ENCODE data around the gene FHIP1B. TPM values are rescaled to one million over a fixed set of nuclear protein-coding genes. Genes with fewer than 3 reads are reported as not detected.

Gene FHIP1B
- total RNA-seq, 4 donors from 2014 or later, result 67.8 to 133 (median 90.9) TPM

DNA sequence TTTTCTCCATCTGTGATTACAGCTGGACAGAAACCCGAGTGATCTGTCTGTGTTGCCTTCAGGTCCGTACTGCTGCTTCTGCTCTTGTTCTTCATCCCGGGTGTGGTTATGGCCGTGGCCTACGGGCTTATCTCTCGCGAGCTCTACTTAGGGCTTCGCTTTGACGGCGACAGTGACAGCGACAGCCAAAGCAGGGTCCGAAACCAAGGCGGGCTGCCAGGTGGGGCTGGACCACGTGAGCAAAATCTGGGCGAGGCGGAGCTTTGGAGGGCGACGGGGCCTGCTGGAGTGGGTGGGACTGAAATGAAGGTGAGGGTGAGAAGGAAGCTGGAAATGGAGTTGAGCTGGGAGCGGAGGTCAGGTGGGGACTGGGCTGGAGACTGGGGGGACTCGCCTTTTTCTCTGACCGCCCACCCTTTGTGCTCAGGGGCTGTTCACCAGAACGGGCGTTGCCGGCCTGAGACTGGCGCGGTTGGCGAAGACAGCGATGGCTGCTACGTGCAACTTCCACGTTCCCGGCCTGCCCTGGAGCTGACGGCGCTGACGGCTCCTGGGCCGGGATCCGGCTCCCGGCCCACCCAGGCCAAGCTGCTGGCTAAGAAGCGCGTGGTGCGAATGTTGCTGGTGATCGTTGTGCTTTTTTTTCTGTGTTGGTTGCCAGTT is 36.3 kb upstream of the FHIP1B start:
- H3K27me3 ChIP-seq, result no peaks in the 10 kb centered on the region
- DNase-seq (ENCODE audit: low spot score in 2 of 2), result no peak
- no peak overlapping the region for H3K27ac ChIP-seq
- 87% methylated on average over 34 of the region's 41 CpGs for WGBS
- H3K36me3 ChIP-seq, result no peaks in the 10 kb centered on the region
- H3K4me3 ChIP-seq, result peak overlapping the region; percentile 11
- no peaks in the 10 kb centered on the region for H3K4me1 ChIP-seq
- TF ChIP-seq CTCF (IDR thresholded peaks at IDR 0.05) (no peak), EP300 (IDR thresholded peaks at IDR 0.05) (no peak), POLR2AphosphoS5 (IDR thresholded peaks at IDR 0.05) (no peak), POLR2A (IDR thresholded peaks at IDR 0.05) (no peak)
- no peaks in the 10 kb centered on the region for H3K9me3 ChIP-seq

DNA sequence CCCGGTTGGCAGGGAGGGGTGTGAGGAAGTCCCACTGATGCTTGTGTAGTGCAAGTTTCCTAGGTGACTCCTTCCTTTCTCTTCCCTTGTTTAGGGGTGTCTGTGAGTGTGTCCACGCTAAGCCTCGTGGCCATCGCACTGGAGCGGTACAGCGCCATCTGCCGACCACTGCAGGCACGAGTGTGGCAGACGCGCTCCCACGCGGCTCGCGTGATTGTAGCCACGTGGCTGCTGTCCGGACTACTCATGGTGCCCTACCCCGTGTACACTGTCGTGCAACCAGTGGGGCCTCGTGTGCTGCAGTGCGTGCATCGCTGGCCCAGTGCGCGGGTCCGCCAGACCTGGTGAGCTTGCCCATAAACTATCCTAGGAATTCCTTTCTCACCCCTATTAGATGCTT is 35.6 kb upstream of the FHIP1B start:
- TF ChIP-seq EP300 (IDR thresholded peaks at IDR 0.05) (no peak), CTCF (IDR thresholded peaks at IDR 0.05) (no peak), POLR2AphosphoS5 (IDR thresholded peaks at IDR 0.05) (no peak), POLR2A (IDR thresholded peaks at IDR 0.05) (no peak)
- H3K27ac ChIP-seq, result no peak overlapping the region
- no peaks in the 10 kb centered on the region for H3K4me1 ChIP-seq
- H3K4me3 ChIP-seq, result no peak overlapping the region
- no peaks in the 10 kb centered on the region for H3K27me3 ChIP-seq
- DNase-seq (ENCODE audit: low spot score in 2 of 2), result no peak
- H3K36me3 ChIP-seq, result no peaks in the 10 kb centered on the region
- H3K9me3 ChIP-seq, result no peaks in the 10 kb centered on the region
- 90% methylated on average over 24 of the region's 24 CpGs for WGBS

GRCh38 chr11:6268820-6269219 is 34.4 kb upstream of the FHIP1B start:
- whole genome bisulfite sequencing, result 94% methylated on average over 1 of the region's 1 CpG
- no peaks in the 10 kb centered on the region for H3K9me3 ChIP-seq
- H3K27ac ChIP-seq, result no peak overlapping the region
- no peaks in the 10 kb centered on the region for H3K27me3 ChIP-seq
- no peak for DNase-seq (ENCODE audit: low spot score in 2 of 2)
- H3K4me3 ChIP-seq, result no peak overlapping the region
- no peaks in the 10 kb centered on the region for H3K36me3 ChIP-seq
- no peak for TF ChIP-seq POLR2A (IDR thresholded peaks at IDR 0.05)
- TF ChIP-seq POLR2AphosphoS5 (IDR thresholded peaks at IDR 0.05), result no peak
- no peak for TF ChIP-seq CTCF (IDR thresholded peaks at IDR 0.05)
- no peak for TF ChIP-seq EP300 (IDR thresholded peaks at IDR 0.05)
- H3K4me1 ChIP-seq, result no peaks in the 10 kb centered on the region

DNA sequence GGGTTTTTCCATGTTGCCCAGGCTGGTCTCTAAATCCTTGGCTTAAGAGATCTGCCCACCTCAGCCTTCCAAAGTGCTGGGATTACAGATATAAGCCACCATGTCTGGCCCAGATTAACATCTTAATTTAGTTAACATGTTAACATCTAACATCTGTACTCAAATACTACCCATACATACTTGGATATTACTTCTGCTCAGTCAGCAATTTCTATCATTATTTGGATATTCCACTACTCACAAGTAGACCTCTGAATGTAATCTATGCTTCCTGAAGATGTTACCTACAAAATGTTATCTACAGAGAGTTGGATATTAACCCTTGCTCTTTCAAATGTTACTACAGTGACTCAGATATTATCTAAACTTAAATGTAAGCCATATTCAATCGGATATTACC is 29.2 kb upstream of the FHIP1B start:
- H3K9me3 ChIP-seq, result no peaks in the 10 kb centered on the region
- no peak overlapping the region for H3K27ac ChIP-seq

More for the DNA sequence above, 29.2 kb upstream of the FHIP1B start:
- no peak for TF ChIP-seq CTCF (IDR thresholded peaks at IDR 0.05)
- no peak for TF ChIP-seq POLR2A (IDR thresholded peaks at IDR 0.05)
- no peak for TF ChIP-seq EP300 (IDR thresholded peaks at IDR 0.05)
- no peak for TF ChIP-seq POLR2AphosphoS5 (IDR thresholded peaks at IDR 0.05)
- WGBS, result 97% methylated on average over 1 of the region's 1 CpG
- peaks cover 21% of the 10 kb centered on the region for H3K27me3 ChIP-seq
- no peaks in the 10 kb centered on the region for H3K36me3 ChIP-seq
- no peak overlapping the region for H3K4me3 ChIP-seq
- peaks cover 16% of the 10 kb centered on the region for H3K4me1 ChIP-seq
- no peak for DNase-seq (ENCODE audit: low spot score in 2 of 2)

All from suprapubic skin (tissue), 4 donors.